ENCODE results near the gene TPRG1L.

GRCh38 chr1:3668148-3668547 lies 43.3 kb downstream of the TPRG1L start:
- TF ChIP-seq EP300 (IDR thresholded peaks at IDR 0.05) (no peak), CTCF (IDR thresholded peaks at IDR 0.05) (no peak), POLR2A (IDR thresholded peaks at IDR 0.05) (no peak)

Data from upper lobe of left lung (tissue), 4 donors.